RPMI7951 (cell line): Measurements from ENCODE around the gene FAN1. TPM values are rescaled to one million over a fixed set of nuclear protein-coding genes. Genes with fewer than 3 reads are reported as not detected.
"Not testable (repeated sequence)": the region's sequence is repeated elsewhere in the genome, so short reads cannot be mapped to it uniquely, and the experiment has no call there.

Source experiments
- DNase-seq: peaks from one replicate; pipeline ENCODE4 v3.0.0-alpha.2; 2012; ENCODE audit warnings: low read depth
- total RNA-seq: library from RNA; depleted of rRNA; stranded (reverse); fragments of >200 nt; shearing (Covaris generic); gene quantifications from 2 replicates; pipeline ENCODE4 v1.2.3, GENCODE V29; 2014; rRNA removed

The FAN1 gene
- 4.8 and 5.0 TPM in 2 replicates for total RNA-seq

DNA sequence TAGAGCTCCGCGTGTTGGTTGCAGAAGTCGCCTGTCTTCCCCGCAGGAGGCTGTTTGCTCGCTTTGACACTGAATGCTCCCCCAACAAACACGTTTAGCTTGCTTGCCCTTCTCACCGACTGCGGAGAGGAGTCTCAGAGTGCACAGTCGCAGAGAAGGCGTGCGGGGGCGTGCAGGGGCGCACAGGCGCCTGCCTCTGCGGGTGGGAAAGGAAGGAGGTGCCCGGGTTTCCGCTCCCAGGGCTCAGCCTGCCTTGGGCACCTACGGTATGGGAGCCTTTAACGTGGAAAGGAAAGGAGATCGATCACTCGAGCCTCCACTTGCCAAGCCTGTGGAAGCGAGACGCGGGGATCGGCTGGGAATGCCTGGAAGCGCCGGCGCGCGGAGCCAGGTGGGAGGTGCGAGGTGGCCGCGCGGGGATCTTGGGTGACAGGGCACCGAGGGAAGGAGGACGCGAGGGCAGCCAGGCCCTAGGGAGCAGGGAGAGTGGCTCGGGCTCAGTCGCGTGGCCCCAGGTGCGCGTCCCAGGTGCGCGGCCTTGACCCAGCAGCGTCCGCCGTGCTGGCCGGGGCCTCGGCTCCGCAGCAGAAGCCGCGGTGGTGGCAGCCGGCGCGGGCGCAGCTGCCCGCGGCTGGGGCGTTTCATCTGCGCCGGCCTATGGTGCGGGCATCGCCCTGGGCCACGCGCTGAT, at the start of gene FAN1:
TSS of gene FAN1 (plus strand) at position 419 of the 691 bp plus-strand sequence. CDS start 749 bp downstream, outside the sequence.
- no peak for DNase-seq

GRCh38 chr15:30859091-30859874, 44.4 kb upstream of the FAN1 start:
- DNase-seq = peak; percentile 23

- DNase-seq = no peak
Observed at GRCh38 chr15:30865257-30865656, 38.5 kb upstream of the FAN1 start.

GRCh38 chr15:30870681-30871080, 33.0 kb upstream of the FAN1 start:
- DNase-seq = no peak

- peak; percentile 9 for DNase-seq
Observed at GRCh38 chr15:30872341-30872748, 31.4 kb upstream of the FAN1 start.

- DNase-seq = no peak
Observed at GRCh38 chr15:30877070-30877469, 26.6 kb upstream of the FAN1 start.

- DNase-seq = no peak
Observed at GRCh38 chr15:30878515-30878914, 25.2 kb upstream of the FAN1 start.

GRCh38 chr15:30882849-30883433, 20.8 kb upstream of the FAN1 start:
- peak; percentile 42 for DNase-seq

DNA sequence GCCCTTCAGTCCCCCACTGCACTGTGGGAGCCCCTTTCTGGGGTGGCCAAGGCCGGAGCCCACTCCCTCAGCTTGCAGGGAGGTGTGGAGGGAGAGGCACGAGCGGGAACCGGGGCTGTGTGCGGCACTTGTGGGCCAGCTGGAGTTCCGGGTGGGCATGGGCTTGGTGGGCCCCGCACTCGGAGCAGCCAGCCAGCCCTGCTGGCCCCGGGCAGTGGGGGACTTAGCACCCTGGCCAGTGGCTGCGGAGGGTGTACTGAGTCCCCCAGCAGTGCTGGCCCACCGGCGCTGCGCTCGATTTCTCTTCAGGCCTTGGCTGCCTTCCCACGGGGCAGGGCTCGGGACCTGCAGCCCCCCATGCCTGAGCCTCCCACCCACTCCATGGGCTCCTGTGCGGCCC, 20.0 kb upstream of the FAN1 start:
- DNase-seq = not testable (repeated sequence)

DNA sequence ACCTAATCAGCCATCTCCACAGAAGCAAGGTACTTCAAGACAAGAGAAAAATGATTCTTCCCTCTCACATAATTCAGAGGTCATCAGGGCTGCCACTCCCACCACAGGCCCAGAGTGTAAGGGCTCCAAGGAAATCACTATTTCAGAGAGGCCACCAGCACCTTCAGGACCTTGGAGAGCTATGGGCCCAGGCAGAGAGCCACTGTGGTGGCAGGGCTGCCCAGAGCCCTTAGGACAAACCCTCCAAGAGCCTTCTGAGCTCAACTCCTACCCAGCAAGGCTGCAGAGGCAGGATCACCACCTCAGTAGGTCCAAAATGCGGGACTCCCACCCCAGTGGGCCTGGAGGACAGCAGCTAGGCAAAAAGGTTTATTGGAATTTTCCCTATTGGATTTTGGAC, 17.9 kb upstream of the FAN1 start:
- peak; percentile 25 for DNase-seq

GRCh38 chr15:30889196-30889595, 14.5 kb upstream of the FAN1 start:
- no peak for DNase-seq

- no peak for DNase-seq
Observed at GRCh38 chr15:30895461-30896210, 8.1 kb upstream of the FAN1 start.

GRCh38 chr15:30896211-30896606, 7.5 kb upstream of the FAN1 start:
- no peak for DNase-seq

- no peak for DNase-seq
Observed at GRCh38 chr15:30901889-30902288, 1.8 kb upstream of the FAN1 start.

DNA sequence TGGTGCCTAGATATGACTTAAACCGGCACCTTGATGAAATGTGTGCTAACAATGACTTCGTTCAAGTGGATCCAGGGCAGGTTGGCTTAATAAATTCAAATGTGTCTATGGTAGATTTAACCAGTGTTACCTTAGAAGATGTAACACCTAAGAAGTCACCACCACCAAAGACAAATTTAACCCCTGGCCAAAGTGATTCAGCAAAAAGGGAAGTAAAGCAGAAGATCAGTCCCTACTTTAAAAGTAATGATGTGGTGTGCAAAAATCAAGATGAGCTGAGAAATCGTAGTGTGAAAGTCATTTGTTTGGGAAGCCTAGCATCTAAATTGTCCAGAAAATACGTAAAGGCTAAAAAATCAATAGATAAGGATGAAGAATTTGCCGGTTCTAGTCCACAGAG, 1.1 kb downstream of the FAN1 start:
- no peak for DNase-seq

GRCh38 chr15:30905821-30906220, 2.1 kb downstream of the FAN1 start:
- DNase-seq = no peak

DNA sequence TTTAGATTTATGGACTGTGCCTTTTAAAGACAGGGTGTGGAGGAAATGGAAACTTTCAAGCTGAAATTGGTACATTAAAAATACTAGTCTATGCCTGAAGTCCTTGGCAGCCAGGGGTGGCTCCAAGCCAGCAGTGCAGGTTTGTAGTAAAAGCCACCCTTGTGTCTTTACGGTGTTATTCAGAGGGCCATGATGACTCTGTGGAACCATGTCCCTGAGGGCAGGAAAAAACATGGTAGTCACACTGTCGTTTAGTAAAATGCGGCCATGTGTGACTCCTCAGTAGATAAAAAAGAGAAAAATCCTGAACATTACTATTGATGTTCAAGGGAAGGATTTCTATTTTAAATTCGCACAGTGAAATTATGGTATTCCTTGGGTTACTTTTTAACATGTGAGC, 2.7 kb downstream of the FAN1 start:
- peak; percentile 40 for DNase-seq

DNA sequence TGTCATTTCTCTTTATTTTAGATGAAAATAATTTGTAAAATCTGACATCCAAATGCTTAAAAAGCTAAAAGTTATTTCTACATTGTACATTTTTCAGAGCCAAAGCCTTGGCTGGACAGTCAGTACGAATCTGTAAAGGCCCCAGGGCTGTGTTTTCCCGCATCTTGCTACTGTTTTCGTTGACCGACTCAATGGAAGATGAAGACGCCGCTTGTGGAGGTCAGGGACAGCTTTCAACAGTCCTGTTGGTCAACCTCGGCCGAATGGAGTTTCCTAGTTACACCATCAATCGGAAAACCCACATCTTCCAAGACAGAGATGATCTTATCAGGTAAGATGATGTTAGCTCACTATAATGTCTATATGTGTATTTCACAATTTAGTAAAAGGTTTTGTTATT, 10.0 kb downstream of the FAN1 start:
- DNase-seq = no peak

DNA sequence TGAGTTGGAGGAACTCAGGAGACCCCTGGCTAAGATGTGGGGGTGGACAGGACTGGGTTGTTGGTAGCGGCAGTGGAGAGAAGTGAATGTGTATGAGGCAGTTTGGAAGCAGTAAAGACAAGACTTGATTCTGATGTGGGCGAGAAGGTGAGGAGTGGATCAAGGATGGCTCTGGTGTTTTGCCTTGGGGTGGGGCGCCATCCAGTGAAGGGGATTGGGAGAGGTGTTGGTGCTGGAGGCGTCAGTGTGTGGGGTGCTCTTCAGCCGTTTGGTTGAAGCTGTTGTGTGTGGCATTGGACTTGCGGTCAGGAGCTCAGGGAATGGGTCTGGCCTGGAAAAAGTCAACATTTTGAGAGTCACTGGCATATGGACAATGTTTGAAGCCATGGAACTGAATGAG, 13.3 kb downstream of the FAN1 start:
- DNase-seq = no peak

GRCh38 chr15:30917675-30918074, 14.0 kb downstream of the FAN1 start:
- DNase-seq = no peak

GRCh38 chr15:30918366-30918765, 14.7 kb downstream of the FAN1 start:
- no peak for DNase-seq

DNA sequence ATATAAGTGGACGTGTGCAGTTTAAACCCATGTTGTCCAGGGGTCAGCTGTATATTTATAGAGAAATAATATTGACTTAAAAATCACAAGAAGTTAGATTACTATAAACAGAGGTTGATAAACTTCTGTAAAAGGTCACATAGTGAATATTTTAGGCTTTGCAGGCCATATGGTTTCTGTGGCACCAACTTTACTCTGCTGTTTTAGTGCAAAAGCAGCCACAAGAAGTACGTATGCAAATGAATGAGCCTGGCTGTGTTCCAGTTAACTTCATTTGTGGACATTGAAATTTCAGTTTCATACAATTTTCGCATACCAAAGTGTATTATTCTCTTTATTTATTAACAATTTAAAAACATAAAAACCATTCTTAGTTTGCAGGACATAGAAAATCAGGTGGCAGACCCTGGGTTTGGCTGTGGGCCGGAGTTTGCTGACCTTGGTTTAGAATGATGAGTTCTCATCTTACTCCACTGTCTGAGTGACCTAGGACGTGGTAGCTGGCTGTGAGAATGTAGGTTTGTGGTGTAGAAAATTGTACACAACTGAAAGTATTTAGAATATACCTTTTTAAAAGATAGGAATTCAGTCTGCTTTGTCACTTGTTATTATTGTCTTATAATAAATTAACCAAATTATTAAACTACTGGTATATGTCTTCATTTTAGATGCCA, 16.3 kb downstream of the FAN1 start:
- no peak for DNase-seq
